ENCODE results near the gene EIF4B.

GRCh38 chr12:53070877-53071492 lies 64.7 kb downstream of the EIF4B start:
- TF ChIP-seq CTCF (IDR thresholded peaks at IDR 0.05) (no peak), EZH2phosphoT487 (IDR thresholded peaks at IDR 0.05) (no peak)

All from neural progenitor cell (in vitro differentiated cells).